Measurements from ENCODE around the gene RNF213.

RNF213 gene

DNA sequence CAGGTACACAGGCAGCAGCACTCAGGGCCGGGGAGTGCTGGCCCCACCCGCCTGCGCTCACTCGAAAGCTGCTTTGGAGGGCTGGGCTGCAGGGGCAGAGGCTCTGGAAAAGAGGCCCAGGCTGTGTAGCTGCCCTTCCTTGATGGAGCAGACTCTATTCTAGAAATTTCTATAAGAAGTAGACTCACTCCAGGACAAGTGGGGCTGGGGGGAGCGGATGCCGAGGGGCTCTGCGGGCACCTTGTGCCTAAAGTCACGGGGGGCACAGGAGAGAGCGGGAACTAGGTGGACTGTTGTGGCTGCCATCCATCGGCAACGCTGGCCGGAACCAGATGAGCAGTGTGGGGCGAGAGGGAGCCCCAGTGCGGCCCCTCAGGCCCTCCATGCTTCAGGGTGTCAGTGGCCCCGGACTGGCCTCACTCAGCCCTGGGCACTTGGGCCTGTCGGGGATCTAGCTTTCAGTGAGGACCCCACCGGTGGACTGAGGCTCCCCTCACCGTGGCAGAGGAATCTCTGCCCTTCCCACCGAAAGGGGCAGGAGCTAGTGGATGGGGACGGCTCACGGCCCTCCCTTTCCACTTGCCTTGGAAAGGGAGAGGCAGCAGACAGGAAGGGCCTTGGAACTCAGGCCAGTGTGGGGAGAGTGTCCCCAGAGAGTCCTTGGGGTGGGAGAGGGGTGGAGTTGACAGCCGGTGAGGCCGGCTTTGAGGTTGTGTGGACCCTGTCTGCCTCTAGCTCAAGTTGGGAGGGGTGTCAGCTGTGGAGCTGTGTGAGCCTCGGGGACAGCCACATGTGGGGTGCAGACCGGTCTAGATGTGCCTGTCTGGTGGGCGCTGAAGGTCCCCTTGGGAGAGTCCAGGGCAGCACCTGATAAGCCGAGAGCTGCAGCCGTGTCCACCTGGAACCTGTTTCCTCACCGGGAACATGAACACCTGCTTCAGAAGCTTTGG is 170.9 kb downstream of the RNF213 start:
- Mint-ChIP-seq H3K36me3 (ENCODE audit: low read depth) (no peaks in the 10 kb centered on the region), H3K27me3 (peaks cover under 1% of the 10 kb centered on the region), H3K27ac (no peak overlapping the region), H3K9me3 (no peaks in the 10 kb centered on the region), H3K4me3 (no peak overlapping the region), H3K4me1 (ENCODE audit: low read depth) (peaks cover 7% of the 10 kb centered on the region)
- intact Hi-C loops (cut with micrococcal nuclease) = no loop called here

DNA sequence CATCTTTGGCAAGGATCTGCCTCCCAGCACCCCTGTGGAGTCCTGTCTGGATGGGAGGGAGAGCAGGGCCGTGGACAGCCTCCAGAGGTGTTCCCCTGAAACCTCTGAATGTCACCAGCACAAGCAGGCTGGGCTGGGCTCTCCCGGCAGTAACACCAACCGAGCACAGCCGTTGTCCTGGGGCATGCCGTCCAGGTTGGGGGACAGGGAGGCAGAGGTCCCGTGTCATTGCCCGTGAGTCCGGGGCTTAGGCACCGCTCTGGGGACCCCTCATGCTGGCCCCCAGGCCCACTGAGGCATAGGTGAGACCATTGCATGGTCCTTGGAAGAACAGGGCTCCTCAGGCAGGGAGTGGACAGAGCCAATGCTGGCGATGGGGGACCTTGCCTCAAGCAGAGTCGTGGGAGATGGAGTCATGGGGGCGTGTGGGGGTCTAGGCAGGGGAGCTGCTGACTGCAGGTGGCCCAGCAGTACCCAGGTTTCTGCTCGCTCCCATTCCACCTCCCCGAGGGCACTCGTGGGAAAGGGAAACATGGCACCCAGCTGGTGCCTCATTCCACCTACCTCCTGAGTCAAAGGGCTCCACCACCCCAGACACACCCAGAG is 171.8 kb downstream of the RNF213 start:
- Mint-ChIP-seq H3K9me3 (no peaks in the 10 kb centered on the region), H3K4me1 (ENCODE audit: low read depth) (no peaks in the 10 kb centered on the region), H3K27me3 (no peaks in the 10 kb centered on the region), H3K4me3 (no peak overlapping the region), H3K36me3 (ENCODE audit: low read depth) (no peaks in the 10 kb centered on the region), H3K27ac (no peak overlapping the region)
- intact Hi-C loops (cut with micrococcal nuclease) = no loop called here

DNA sequence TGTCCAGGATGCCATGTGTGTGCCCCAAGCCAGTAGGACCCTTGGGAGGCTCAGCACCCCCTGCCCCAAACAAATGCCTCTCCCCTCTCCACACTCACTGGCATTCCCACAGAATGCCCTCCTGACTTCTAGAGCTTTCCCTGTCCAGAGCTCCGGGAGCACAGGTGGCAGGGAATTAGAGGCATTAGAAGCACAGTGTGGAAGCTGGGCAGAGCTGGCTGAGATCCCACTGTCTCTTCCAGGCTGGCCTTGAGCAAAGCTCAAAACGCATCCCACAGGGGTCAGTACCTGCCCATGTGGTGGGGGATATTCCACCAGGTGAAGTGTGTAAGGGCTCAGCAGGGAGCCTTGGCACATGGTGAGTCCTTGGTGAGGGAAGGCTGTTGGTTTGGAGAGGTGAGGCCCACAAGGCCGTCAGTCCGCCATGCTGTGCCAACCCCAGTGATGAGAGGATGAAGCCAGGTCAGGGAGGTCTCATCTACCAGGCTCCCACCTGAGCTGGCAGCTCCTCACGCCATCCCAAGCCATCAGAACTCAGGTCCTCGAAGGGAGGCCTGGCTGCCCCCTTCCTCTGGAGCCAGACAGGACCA is 172.4 kb downstream of the RNF213 start:
- intact Hi-C loops (cut with micrococcal nuclease) = no loop called here
- Mint-ChIP-seq H3K4me3 (no peak overlapping the region), H3K27ac (no peak overlapping the region), H3K9me3 (no peaks in the 10 kb centered on the region), H3K4me1 (ENCODE audit: low read depth) (no peaks in the 10 kb centered on the region), H3K27me3 (no peaks in the 10 kb centered on the region), H3K36me3 (ENCODE audit: low read depth) (no peaks in the 10 kb centered on the region)

DNA sequence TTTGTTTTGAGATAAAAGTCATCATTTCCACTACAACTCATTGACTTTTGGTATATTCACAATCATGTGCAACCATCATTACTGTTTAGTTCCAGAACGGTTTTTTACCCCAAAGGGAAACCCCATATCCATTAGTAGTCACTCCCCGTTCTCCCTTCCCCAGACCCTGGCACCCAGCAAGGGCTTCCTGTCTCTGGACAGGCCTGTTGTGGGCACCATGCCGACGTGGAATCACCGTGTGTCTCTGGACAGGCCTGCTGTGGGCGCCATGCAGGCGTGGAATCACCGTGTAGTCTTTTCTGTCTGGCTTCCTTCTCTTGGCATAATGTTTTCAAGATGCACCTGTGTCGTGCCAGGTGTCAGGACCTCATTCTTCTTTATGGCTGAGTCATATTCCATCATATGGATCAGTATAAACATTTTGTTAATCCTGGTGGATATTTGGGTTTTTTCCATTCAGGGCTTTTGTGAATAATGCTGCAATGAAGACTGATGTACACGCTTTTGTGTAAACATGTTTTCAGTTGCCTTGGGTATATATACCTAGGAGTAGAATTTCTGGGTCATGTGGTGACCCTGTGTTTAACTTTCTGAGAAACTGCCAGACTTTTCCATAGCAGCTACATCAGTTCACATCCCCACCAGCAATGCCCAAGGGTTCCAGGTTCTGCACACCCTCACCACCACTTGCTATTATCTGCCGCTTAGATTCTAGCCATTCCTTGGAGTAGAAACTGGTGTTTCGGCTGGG is 173.4 kb downstream of the RNF213 start:
- intact Hi-C loops (cut with micrococcal nuclease) = no loop called here
- Mint-ChIP-seq H3K27ac (no peak overlapping the region), H3K36me3 (ENCODE audit: low read depth) (no peaks in the 10 kb centered on the region), H3K27me3 (no peaks in the 10 kb centered on the region), H3K4me3 (no peak overlapping the region), H3K9me3 (no peaks in the 10 kb centered on the region), H3K4me1 (ENCODE audit: low read depth) (no peaks in the 10 kb centered on the region)

DNA sequence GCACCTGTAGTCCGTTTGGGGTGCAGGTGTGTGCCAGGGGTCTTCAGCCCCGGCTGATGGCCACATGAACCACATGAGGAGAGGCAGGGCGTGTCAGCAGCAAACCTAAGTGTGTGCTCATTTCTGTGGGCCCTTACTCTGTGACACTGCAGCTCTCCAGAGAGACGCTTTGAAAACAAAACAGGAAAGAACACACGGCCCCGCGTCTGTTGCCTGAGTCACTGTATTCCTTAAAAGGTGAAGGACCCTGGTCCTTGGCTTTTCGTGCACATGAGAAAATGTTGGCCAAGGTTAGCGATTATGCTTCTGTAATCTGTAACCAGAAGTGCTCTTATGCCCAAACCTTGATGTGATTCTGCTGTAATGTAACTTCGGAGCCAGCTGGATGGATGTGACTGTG is 176.9 kb downstream of the RNF213 start:
- no peak overlapping the region for H3K27ac Mint-ChIP-seq
- intact Hi-C loops (cut with micrococcal nuclease) = no loop called here

DNA sequence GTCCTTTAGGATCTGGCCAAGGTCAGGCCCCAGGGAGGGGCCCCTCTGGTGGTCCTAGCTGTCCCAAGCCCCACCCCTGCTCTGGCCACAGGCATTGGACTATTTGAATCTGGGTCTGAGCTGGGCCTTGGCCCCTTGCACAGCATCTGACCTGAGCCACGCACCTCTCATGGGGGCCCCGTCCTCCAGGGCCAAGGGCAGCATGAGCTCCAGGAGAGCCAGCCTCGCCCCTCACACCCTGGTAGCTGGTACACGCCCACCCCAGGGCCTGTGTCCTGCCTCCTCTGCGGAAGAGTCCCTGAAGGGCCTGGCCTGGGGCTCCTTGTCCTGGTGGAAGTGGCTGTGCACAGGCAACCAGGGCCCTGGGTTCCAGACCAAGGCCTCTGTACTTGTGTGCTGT is 178.2 kb downstream of the RNF213 start:
- Mint-ChIP-seq H3K27ac (no peak overlapping the region), H3K4me1 (ENCODE audit: low read depth) (no peaks in the 10 kb centered on the region), H3K36me3 (ENCODE audit: low read depth) (no peaks in the 10 kb centered on the region), H3K4me3 (no peak overlapping the region), H3K27me3 (no peaks in the 10 kb centered on the region), H3K9me3 (no peaks in the 10 kb centered on the region)
- intact Hi-C loops (cut with micrococcal nuclease) = no loop called here

More for the DNA sequence above, 176.9 kb downstream of the RNF213 start:
- H3K36me3 Mint-ChIP-seq (ENCODE audit: low read depth) = no peaks in the 10 kb centered on the region
- no peaks in the 10 kb centered on the region for H3K4me1 Mint-ChIP-seq (ENCODE audit: low read depth)
- H3K4me3 Mint-ChIP-seq = no peak overlapping the region
- no peaks in the 10 kb centered on the region for H3K27me3 Mint-ChIP-seq
- no peaks in the 10 kb centered on the region for H3K9me3 Mint-ChIP-seq

DNA sequence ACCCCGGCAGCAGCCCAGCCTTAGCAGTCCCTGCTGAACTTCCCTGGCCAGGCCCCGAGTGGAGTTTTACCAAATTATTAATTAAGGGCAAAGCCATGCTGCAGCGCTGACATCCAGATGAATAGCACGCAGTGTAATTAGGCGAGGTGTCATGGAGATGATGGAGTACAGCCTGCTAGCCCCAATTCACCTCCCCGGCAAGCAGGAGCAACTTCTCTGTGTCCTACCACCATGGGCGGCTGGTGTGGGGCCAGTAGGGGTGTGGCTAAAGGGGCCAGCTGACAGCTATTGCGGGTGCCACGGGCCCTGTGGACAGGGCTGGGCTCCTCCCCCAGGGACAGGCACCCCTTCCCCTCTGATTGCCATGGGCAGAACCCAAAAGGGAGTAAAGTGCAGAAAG is 178.8 kb downstream of the RNF213 start:
- no peak overlapping the region for H3K27ac Mint-ChIP-seq
- no peak overlapping the region for H3K4me3 Mint-ChIP-seq
- H3K27me3 Mint-ChIP-seq = no peaks in the 10 kb centered on the region
- intact Hi-C loops (cut with micrococcal nuclease) = no loop called here
- H3K36me3 Mint-ChIP-seq (ENCODE audit: low read depth) = no peaks in the 10 kb centered on the region
- no peaks in the 10 kb centered on the region for H3K9me3 Mint-ChIP-seq
- no peaks in the 10 kb centered on the region for H3K4me1 Mint-ChIP-seq (ENCODE audit: low read depth)

DNA sequence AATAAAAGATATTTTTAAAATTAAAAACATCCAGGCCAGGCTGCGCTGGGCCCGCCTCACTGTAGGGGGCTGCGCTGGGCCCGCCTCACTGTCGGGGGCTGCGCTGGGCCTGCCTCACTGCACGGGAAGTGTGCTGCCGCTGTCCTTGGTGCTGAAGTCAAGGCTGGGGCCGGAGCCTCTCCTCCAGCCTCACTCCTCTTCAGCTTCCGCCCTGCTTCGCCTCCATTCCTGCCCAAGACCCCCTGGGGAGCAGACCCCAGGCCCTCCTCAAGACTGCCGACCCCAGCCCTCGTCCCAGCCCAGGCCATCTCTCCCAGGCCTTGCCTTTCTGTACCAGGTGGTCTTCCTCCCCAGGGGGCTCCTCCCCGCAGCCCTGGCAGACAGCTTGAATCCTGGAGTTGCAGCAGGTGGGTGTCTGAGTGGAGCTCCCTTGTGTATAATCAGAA is 180.5 kb downstream of the RNF213 start:
- no peak overlapping the region for H3K27ac Mint-ChIP-seq
- no peaks in the 10 kb centered on the region for H3K27me3 Mint-ChIP-seq
- intact Hi-C loops (cut with micrococcal nuclease) = no loop called here
- H3K4me3 Mint-ChIP-seq = no peak overlapping the region
- H3K4me1 Mint-ChIP-seq (ENCODE audit: low read depth) = no peaks in the 10 kb centered on the region
- H3K9me3 Mint-ChIP-seq = no peaks in the 10 kb centered on the region
- H3K36me3 Mint-ChIP-seq (ENCODE audit: low read depth) = no peaks in the 10 kb centered on the region

DNA sequence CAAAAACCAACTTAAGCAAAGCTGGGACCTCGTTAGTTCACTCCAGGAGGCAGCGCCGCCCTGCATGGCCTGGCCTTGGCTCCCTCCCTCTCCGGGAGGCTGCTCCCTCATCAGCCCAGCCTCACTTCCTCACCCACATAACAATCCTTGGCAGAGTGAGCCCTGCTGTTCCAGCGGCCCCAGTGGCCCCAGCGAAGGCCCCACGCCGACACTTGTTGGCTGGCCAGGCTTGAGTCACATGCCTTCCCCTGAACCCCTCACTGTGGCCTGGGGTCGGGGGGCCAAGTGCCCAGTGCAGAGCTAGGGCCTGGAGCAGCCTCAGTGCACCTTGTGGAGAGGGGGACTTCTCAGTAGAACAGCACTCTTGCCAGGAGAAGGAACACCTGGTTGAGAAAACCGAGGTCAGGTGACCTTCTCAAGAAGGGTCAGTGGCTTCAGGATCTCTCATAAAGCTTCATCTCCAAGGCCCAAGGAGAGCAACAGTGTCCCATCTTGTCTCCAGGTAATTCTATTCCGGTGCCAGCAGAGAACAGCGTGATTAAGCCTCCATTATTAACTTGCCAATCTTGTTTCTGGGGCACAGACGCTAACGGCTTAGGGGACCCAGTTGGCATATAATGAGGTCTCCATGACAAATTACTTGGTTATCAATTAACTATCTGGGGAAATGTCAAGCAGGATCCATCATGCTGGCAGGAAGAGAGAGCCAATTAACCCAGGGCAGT is 181.1 kb downstream of the RNF213 start:
- Mint-ChIP-seq H3K9me3 (no peaks in the 10 kb centered on the region), H3K4me1 (ENCODE audit: low read depth) (no peaks in the 10 kb centered on the region), H3K4me3 (no peak overlapping the region), H3K27ac (no peak overlapping the region), H3K36me3 (ENCODE audit: low read depth) (no peaks in the 10 kb centered on the region), H3K27me3 (no peaks in the 10 kb centered on the region)
- intact Hi-C loops (cut with micrococcal nuclease) = no loop called here

DNA sequence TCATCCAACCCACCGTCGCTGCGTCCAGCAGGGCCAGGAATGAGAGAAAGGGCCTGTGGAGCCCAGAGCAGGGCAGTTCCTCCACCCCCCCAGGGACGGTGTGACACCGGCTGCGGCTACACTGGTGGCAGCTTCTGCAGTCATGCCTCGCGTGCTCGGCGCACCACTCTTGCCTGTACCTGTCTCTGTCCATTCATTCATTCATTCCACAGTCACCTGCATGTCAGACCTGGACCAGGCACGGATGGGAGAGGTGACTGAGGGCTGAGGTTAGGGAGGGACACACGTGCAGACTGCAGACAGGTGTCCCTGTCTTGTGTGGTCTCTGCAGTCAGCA is 181.6 kb downstream of the RNF213 start:
- H3K4me3 Mint-ChIP-seq = no peak overlapping the region
- H3K9me3 Mint-ChIP-seq = no peaks in the 10 kb centered on the region
- no peak overlapping the region for H3K27ac Mint-ChIP-seq
- intact Hi-C loops (cut with micrococcal nuclease) = no loop called here
- H3K36me3 Mint-ChIP-seq (ENCODE audit: low read depth) = no peaks in the 10 kb centered on the region
- no peaks in the 10 kb centered on the region for H3K4me1 Mint-ChIP-seq (ENCODE audit: low read depth)
- no peaks in the 10 kb centered on the region for H3K27me3 Mint-ChIP-seq

DNA sequence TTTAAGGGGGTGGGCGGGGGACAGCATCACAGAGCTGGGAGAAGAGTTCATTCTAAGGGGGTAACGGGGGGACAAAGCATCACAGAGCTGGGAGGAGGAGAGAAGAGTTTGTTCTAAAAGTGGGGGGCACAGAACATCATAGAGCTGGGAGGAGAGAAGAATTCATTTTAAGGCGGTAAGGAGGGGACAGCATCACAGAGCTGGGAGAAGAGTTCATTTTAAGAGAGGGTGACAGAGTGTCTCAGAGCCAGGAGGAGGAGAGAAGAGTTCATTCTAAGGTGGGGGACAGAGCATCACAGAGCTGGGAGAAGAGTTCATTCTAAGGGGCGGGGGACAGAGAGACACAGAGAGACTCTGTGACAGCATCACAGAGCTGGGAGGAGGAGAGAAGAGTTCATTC is 182.1 kb downstream of the RNF213 start:
- no peaks in the 10 kb centered on the region for H3K27me3 Mint-ChIP-seq
- no peaks in the 10 kb centered on the region for H3K9me3 Mint-ChIP-seq
- no peaks in the 10 kb centered on the region for H3K36me3 Mint-ChIP-seq (ENCODE audit: low read depth)
- no peak overlapping the region for H3K27ac Mint-ChIP-seq
- H3K4me3 Mint-ChIP-seq = no peak overlapping the region
- H3K4me1 Mint-ChIP-seq (ENCODE audit: low read depth) = no peaks in the 10 kb centered on the region
- intact Hi-C loops (cut with micrococcal nuclease) = no loop called here

DNA sequence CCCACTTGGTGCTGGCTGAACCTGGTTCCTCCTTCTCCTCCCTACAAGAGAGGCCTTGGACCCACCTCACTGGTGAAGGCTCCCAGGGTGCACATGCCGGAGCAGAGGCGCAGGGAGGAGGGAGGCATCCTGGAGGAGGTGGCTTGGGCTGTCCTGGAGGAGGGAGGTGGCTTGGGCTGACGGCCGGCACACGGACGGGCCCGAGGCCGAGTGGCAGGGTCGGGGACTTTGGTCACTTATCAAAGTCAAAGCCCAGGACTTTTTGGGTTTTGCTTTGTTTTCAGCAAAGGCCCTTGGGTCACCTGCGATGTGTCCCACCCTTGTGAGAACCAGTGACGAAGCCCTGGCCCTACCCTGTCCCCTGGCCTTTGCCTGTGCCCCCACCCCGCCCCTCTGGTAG is 182.8 kb downstream of the RNF213 start:
- Mint-ChIP-seq H3K36me3 (ENCODE audit: low read depth) (no peaks in the 10 kb centered on the region), H3K27me3 (no peaks in the 10 kb centered on the region), H3K4me3 (no peak overlapping the region), H3K4me1 (ENCODE audit: low read depth) (no peaks in the 10 kb centered on the region), H3K27ac (no peak overlapping the region), H3K9me3 (no peaks in the 10 kb centered on the region)
- intact Hi-C loops (cut with micrococcal nuclease) = no loop called here

DNA sequence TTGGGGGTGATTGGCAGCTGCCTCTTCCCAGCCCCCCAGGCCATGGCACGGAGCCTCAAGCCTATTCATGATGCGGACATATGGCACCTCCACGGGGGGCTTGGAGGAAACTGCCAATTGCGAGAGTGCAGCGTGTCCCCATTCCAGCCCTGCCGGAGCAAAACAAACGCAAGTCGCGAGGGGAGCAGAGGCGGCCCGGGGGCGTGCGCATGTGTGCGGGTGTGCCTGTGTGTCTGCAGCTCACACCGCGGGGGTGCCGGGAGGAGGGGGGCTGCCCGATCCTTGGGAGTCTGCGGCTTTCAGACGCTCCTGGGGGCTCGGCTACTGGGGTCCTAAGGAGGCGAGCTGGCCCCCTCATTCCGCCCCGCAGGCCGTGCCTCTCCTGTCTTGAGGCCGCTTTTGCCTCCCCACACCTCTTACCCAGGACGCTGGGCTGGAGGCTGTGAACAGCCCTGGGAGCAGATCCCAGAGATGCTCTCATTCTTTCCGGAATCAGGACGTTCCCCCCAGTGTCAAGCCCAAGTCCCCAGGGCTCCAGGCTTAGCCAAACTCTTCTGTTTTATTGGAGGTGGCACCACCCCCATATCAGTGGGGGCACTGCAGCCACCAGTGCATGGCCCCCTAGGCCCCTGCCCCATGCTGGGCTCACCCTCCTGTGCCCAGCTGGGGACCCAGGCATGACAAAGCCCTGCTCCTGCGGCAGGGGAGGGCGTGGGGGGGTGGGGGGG is 183.4 kb downstream of the RNF213 start:
- no peaks in the 10 kb centered on the region for H3K9me3 Mint-ChIP-seq
- no peak overlapping the region for H3K4me3 Mint-ChIP-seq
- intact Hi-C loops (cut with micrococcal nuclease) = no loop called here
- peaks cover 2% of the 10 kb centered on the region for H3K27me3 Mint-ChIP-seq
- H3K27ac Mint-ChIP-seq = no peak overlapping the region
- H3K36me3 Mint-ChIP-seq (ENCODE audit: low read depth) = no peaks in the 10 kb centered on the region
- H3K4me1 Mint-ChIP-seq (ENCODE audit: low read depth) = no peaks in the 10 kb centered on the region

Measured in dendritic cell treated with granulocyte-macrophage colony-stimulating factor and Interleukin-4, amounts not matched to agents 40 ng/mL and 50 ng/mL, for 4 days (primary cell).